ENCODE measurements around the gene SF1. TPM values are rescaled to one million over a fixed set of nuclear protein-coding genes. Genes with fewer than 3 reads are reported as not detected.

Gene SF1
- total and polyA plus RNA-seq, 12 donors: 76.2 to 395 (median 213) TPM

DNA sequence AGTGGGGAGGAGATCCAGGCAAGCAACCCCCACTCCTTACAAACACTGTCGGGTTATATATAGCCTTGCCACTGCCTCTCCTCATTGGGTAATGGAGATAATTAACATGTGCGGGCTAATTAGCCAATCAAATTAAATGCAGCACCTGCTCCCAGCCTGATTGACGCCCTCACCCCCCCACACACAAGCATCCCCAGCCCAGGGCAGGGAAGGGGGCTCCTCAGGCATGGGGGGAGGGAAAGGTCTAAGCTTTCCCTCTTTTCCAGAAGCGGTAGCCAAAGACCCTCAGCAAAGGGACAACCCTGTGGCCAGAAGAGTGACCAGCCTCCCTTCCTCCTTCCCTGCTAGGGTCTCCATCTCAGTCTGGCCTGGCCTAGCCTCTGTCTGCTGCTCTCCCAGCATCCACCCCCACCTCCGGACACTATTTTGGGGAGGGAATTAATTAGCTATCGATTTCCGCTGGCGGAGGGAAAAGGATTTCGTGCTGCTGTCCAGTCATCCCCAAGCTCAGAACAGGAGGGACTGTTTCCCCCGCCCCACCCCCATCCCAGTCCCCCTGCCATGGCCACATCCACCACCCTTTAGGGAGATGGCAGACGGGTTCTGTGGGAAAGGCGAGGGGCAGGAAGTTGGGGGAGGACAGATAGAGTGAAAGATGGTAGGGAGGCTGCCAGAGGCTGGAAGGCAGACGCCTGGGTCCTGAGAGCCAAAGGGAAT, 62.4 kb downstream of the SF1 start:
- H3K27ac ChIP-seq: no peak overlapping the region
- intact Hi-C loops (cut with DNase I): no loop called here
- DNase-seq: no peak
- TF ChIP-seq POLR2A (IDR thresholded peaks at IDR 0.05): no peak
- no peak for TF ChIP-seq CTCF (IDR thresholded peaks at IDR 0.05)
- H3K36me3 ChIP-seq (replicated peaks in 1 of 2): no peaks in the 10 kb centered on the region
- no peak overlapping the region for H3K4me3 ChIP-seq
- H3K27me3 ChIP-seq: peaks cover 68% of the 10 kb centered on the region
- H3K4me1 ChIP-seq (replicated peaks in 1 of 2): no peaks in the 10 kb centered on the region
- 38 to 49% (median 40%) methylated on average over 12 to 13 of the region's 13 CpGs for WGBS, 4 donors
- H3K9me3 ChIP-seq (replicated peaks in 1 of 3): no peaks in the 10 kb centered on the region

DNA sequence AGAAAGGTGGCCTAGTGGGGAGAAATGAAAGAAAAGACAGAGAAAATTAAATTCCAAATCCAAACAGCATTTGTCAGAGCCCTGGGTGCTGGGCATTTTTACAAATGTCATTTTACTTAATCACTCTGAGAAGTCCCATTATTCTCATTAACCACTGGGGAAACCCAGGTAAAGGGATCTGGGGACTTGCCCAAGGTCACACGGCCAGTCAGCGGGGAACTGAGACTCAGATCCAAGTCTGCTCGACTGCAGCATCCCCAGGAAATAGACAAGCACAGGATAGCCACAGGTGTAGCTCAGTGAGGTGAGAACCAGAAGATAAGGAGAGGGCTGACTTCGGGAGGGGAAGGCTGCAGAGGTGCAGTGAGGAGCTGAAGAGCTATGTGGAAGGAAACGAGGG, 63.2 kb downstream of the SF1 start:
- TF ChIP-seq POLR2A (IDR thresholded peaks at IDR 0.05) (no peak), CTCF (IDR thresholded peaks at IDR 0.05) (no peak)
- intact Hi-C loops (cut with DNase I): no loop called here
- Histone ChIP-seq H3K4me3 (no peak overlapping the region), H3K9me3 (replicated peaks in 1 of 3) (no peaks in the 10 kb centered on the region), H3K4me1 (replicated peaks in 1 of 2) (no peaks in the 10 kb centered on the region), H3K36me3 (replicated peaks in 1 of 2) (no peaks in the 10 kb centered on the region), H3K27me3 (peaks cover 75% of the 10 kb centered on the region), H3K27ac (no peak overlapping the region)
- WGBS, 4 donors: 27 to 44% (median 41%) methylated on average over 5 of the region's 5 CpGs
- no peak for DNase-seq

DNA sequence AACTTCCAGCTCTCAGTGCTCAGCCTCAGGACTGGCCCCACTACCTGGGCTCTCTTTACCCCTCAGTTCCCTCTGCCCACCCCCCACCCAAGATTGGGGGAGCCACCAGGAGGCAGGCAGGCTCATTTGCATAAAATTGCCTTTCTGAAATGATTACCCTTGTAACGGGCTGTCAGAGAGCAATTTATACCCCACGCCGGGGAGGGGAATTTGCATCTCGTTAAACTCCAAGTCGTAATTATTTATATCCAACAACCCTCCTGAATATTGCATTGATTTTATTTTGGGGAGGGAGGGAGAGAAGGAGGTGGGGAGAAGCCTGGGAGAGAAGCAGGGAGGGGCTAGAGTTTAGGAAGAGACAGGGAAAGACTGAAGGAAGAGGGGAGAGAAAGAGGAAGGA, 63.7 kb downstream of the SF1 start:
- TF ChIP-seq CTCF (IDR thresholded peaks at IDR 0.05) (no peak), POLR2A (IDR thresholded peaks at IDR 0.05) (no peak)
- intact Hi-C loops (cut with DNase I): no loop called here
- Histone ChIP-seq H3K9me3 (replicated peaks in 1 of 3) (no peaks in the 10 kb centered on the region), H3K27me3 (peaks cover 75% of the 10 kb centered on the region), H3K36me3 (replicated peaks in 1 of 2) (no peaks in the 10 kb centered on the region), H3K27ac (no peak overlapping the region), H3K4me1 (replicated peaks in 1 of 2) (no peaks in the 10 kb centered on the region), H3K4me3 (no peak overlapping the region)
- no peak for DNase-seq
- WGBS, 4 donors: 53 to 64% (median 57%) methylated on average over 5 of the region's 5 CpGs

Other genes with a start within 250 kb of the SF1 start
- gene SLC22A11, start 222.6 kb downstream of the SF1 start, total RNA-seq: 1 to 10 TPM in 2 of 9 donors, under 1 TPM in 5, not detected in 2; 0.42 to 3.9 (median 0.68) TPM
- under 1 TPM; 0.20 to 0.32 (median 0.30) TPM for gene SLC22A11, start 222.6 kb downstream of the SF1 start, polyA plus RNA-seq
- gene SLC22A12, start 187.3 kb downstream of the SF1 start, total RNA-seq: not detected
- gene SLC22A12, start 187.3 kb downstream of the SF1 start, polyA plus RNA-seq: not detected
- 10 to 100 TPM in 3 of 9 donors, 1 to 10 TPM in 6; 1.7 to 17.1 (median 4.4) TPM for gene NRXN2, start 55.3 kb downstream of the SF1 start, total RNA-seq
- gene NRXN2, start 55.3 kb downstream of the SF1 start, polyA plus RNA-seq: 10 to 100 TPM in 1 of 3 donors, 1 to 10 TPM in 2; 3.3 to 13.6 (median 6.2) TPM
- gene RASGRP2, start 34.4 kb downstream of the SF1 start, total RNA-seq: 10 to 100 TPM in 5 of 9 donors, 1 to 10 TPM in 4; 3.6 to 23.9 (median 11.1) TPM
- gene RASGRP2, start 34.4 kb downstream of the SF1 start, polyA plus RNA-seq: 10 to 100 TPM in 2 of 3 donors, 1 to 10 TPM in 1; 5.4 to 81.9 (median 35.0) TPM
- gene PYGM, start 18.6 kb downstream of the SF1 start, total RNA-seq: 10 to 100 TPM in 1 of 9 donors, 1 to 10 TPM in 8; 1.4 to 10.1 (median 3.4) TPM
- gene PYGM, start 18.6 kb downstream of the SF1 start, polyA plus RNA-seq: 1 to 10 TPM; 2.4 to 5.1 (median 4.8) TPM
- 10 to 100 TPM; 12.9 to 34.8 (median 18.7) TPM for gene MAP4K2, start 24.7 kb upstream of the SF1 start, total RNA-seq
- 10 to 100 TPM in 2 of 3 donors, 1 to 10 TPM in 1; 6.4 to 57.7 (median 27.7) TPM for gene MAP4K2, start 24.7 kb upstream of the SF1 start, polyA plus RNA-seq
- gene MEN1, start 32.0 kb upstream of the SF1 start, total RNA-seq: 10 to 100 TPM; 15.3 to 50.6 (median 28.4) TPM
- 10 to 100 TPM; 21.4 to 32.8 (median 29.1) TPM for gene MEN1, start 32.0 kb upstream of the SF1 start, polyA plus RNA-seq
- 10 to 100 TPM in 2 of 9 donors, 1 to 10 TPM in 7; 3.1 to 12.9 (median 9.1) TPM for gene CDC42BPG, start 66.1 kb upstream of the SF1 start, total RNA-seq
- 1 to 10 TPM; 3.3 to 7.4 (median 4.9) TPM for gene CDC42BPG, start 66.1 kb upstream of the SF1 start, polyA plus RNA-seq
- 100 to 1,000 TPM in 1 of 9 donors, 10 to 100 TPM in 8; 38.5 to 107 (median 55.8) TPM for gene EHD1, start 100.1 kb upstream of the SF1 start, total RNA-seq
- 10 to 100 TPM; 14.3 to 50.4 (median 20.0) TPM for gene EHD1, start 100.1 kb upstream of the SF1 start, polyA plus RNA-seq
- 10 to 100 TPM in 8 of 9 donors, 1 to 10 TPM in 1; 7.6 to 43.5 (median 33.8) TPM for gene ATG2A, start 138.7 kb upstream of the SF1 start, total RNA-seq
- 10 to 100 TPM in 2 of 3 donors, 1 to 10 TPM in 1; 3.6 to 43.3 (median 32.4) TPM for gene ATG2A, start 138.7 kb upstream of the SF1 start, polyA plus RNA-seq
- 10 to 100 TPM in 8 of 9 donors, 1 to 10 TPM in 1; 7.8 to 26.6 (median 20.4) TPM for gene PPP2R5B, start 146.1 kb upstream of the SF1 start, total RNA-seq
- 10 to 100 TPM; 10.7 to 51.3 (median 25.6) TPM for gene PPP2R5B, start 146.1 kb upstream of the SF1 start, polyA plus RNA-seq
- gene GPHA2, start 157.4 kb upstream of the SF1 start, total RNA-seq: not detected
- under 1 TPM in 1 of 3 donors, not detected in 2; 0.67 TPM for gene GPHA2, start 157.4 kb upstream of the SF1 start, polyA plus RNA-seq
- not detected for gene MAJIN, start 193.6 kb upstream of the SF1 start, total RNA-seq
- under 1 TPM in 2 of 3 donors, not detected in 1; 0.24 to 0.29 TPM for gene MAJIN, start 193.6 kb upstream of the SF1 start, polyA plus RNA-seq
- gene BATF2, start 218.4 kb upstream of the SF1 start, total RNA-seq: 10 to 100 TPM in 2 of 9 donors, 1 to 10 TPM in 6, under 1 TPM in 1; 0.67 to 34.5 (median 6.4) TPM
- 1 to 10 TPM; 3.3 to 8.5 (median 3.7) TPM for gene BATF2, start 218.4 kb upstream of the SF1 start, polyA plus RNA-seq
- 100 to 1,000 TPM in 6 of 9 donors, 10 to 100 TPM in 3; 81.0 to 231 (median 109) TPM for gene ARL2, start 235.6 kb upstream of the SF1 start, total RNA-seq
- 100 to 1,000 TPM in 2 of 3 donors, 10 to 100 TPM in 1; 66.5 to 151 (median 128) TPM for gene ARL2, start 235.6 kb upstream of the SF1 start, polyA plus RNA-seq
- gene SNX15, start 248.9 kb upstream of the SF1 start, total RNA-seq: 10 to 100 TPM; 21.0 to 35.9 (median 23.4) TPM
- 10 to 100 TPM; 16.4 to 22.0 (median 18.7) TPM for gene SNX15, start 248.9 kb upstream of the SF1 start, polyA plus RNA-seq

All from adrenal gland (tissue), 12 donors.